ENCODE measurements around the gene TRERF1.
"Not testable (repeated sequence)": the region's sequence is repeated elsewhere in the genome, so short reads cannot be mapped to it uniquely, and the experiment has no call there.

The TRERF1 gene

GRCh38 chr6:42451333-42452170, at the start of gene TRERF1:
TRERF1 (minus strand) TSS chr6:42451926; CDS start chr6:42269590, 182,336 bp downstream.
- DNase-seq (ENCODE audit: low spot score), result peak; percentile 73

GRCh38 chr6:42498473-42499128, 46.9 kb upstream of the TRERF1 start:
- DNase-seq (ENCODE audit: low spot score), result no peak

- no peak for DNase-seq (ENCODE audit: low spot score)
These were observed 42.3 kb upstream of the TRERF1 start for GRCh38 chr6:42493914-42494539.

- no peak for DNase-seq (ENCODE audit: low spot score)
These were observed 36.4 kb upstream of the TRERF1 start for GRCh38 chr6:42488129-42488528.

GRCh38 chr6:42484261-42484660, 32.5 kb upstream of the TRERF1 start:
- DNase-seq (ENCODE audit: low spot score), result no peak

- DNase-seq (ENCODE audit: low spot score), result no peak
These were observed 30.4 kb upstream of the TRERF1 start for GRCh38 chr6:42482174-42482573.

- no peak for DNase-seq (ENCODE audit: low spot score)
These were observed 20.0 kb upstream of the TRERF1 start for GRCh38 chr6:42471714-42472113.

- no peak for DNase-seq (ENCODE audit: low spot score)
These were observed 19.4 kb upstream of the TRERF1 start for GRCh38 chr6:42471142-42471541.

GRCh38 chr6:42468273-42468672, 16.5 kb upstream of the TRERF1 start:
- DNase-seq (ENCODE audit: low spot score), result no peak

- no peak for DNase-seq (ENCODE audit: low spot score)
These were observed 15.9 kb upstream of the TRERF1 start for GRCh38 chr6:42467651-42468050.

- DNase-seq (ENCODE audit: low spot score), result not testable (repeated sequence)
These were observed 14.7 kb upstream of the TRERF1 start for GRCh38 chr6:42466470-42466869.

- no peak for DNase-seq (ENCODE audit: low spot score)
These were observed 10.8 kb upstream of the TRERF1 start for GRCh38 chr6:42462474-42462972.

GRCh38 chr6:42460883-42461282, 9.2 kb upstream of the TRERF1 start:
- peak; percentile 52 for DNase-seq (ENCODE audit: low spot score)

GRCh38 chr6:42459888-42460287, 8.2 kb upstream of the TRERF1 start:
- no peak for DNase-seq (ENCODE audit: low spot score)

GRCh38 chr6:42454428-42454791, 2.7 kb upstream of the TRERF1 start:
- no peak for DNase-seq (ENCODE audit: low spot score)

- peak; percentile 77 for DNase-seq (ENCODE audit: low spot score)
These were observed 2.1 kb upstream of the TRERF1 start for GRCh38 chr6:42453654-42454427.

- DNase-seq (ENCODE audit: low spot score), result peak; percentile 95
These were observed 1.4 kb upstream of the TRERF1 start for GRCh38 chr6:42453031-42453653.

- DNase-seq (ENCODE audit: low spot score), result peak; percentile 73
These were observed 675 bp upstream of the TRERF1 start for GRCh38 chr6:42452171-42453030.

GRCh38 chr6:42450477-42451332, 1.0 kb downstream of the TRERF1 start:
- DNase-seq (ENCODE audit: low spot score), result no peak
